Mucosa of rectum (tissue), 2 donors: ENCODE measurements around the gene RIPK4.
"Not testable (repeated sequence)": the region's sequence is repeated elsewhere in the genome, so short reads cannot be mapped to it uniquely, and the experiment has no call there.

Experiments
- H3K27ac ChIP-seq, 2 donors: one replicate each; pipeline ENCODE4 v1.7.0; 2013; ENCODE audit warnings: inconsistent platforms in 2 of 2, low read depth in 2 of 2, low read length in 2 of 2
- H3K27me3 ChIP-seq, 2 donors: one replicate each; pipeline ENCODE4 v1.7.0; 2013; ENCODE audit warnings: low read length in 2 of 2; ENCODE audit not compliant: control insufficient read depth in 2 of 2, insufficient read depth in 2 of 2
- H3K36me3 ChIP-seq, 2 donors: one replicate each; pipeline ENCODE4 v1.7.0; 2013; ENCODE audit warnings: low read length in 2 of 2; ENCODE audit not compliant: control insufficient read depth in 2 of 2, insufficient read depth in 2 of 2
- H3K4me1 ChIP-seq, 2 donors: one replicate each; pipeline ENCODE4 v1.7.0; 2013; ENCODE audit warnings: low read length in 2 of 2, mild to moderate bottlenecking in 1 of 2; ENCODE audit not compliant: control insufficient read depth in 2 of 2, insufficient read depth in 2 of 2
- H3K4me3 ChIP-seq, 2 donors: one replicate each; pipeline ENCODE4 v1.7.0; 2013; ENCODE audit warnings: low read length in 2 of 2
- H3K9ac ChIP-seq, 2 donors: one replicate each; pipeline ENCODE4 v1.7.0; 2013; ENCODE audit warnings: low read length in 2 of 2, low read depth in 1 of 2, mild to moderate bottlenecking in 1 of 2
- H3K9me3 ChIP-seq, 2 donors: one replicate each; pipeline ENCODE4 v1.7.0; 2013; ENCODE audit warnings: low read length in 2 of 2; ENCODE audit not compliant: control insufficient read depth in 2 of 2
- donor health status: healthy.
- donor health status: Normal muscosa, but diverticular disease.

The RIPK4 gene

GRCh38 chr21:41701749-41702148 is 65.1 kb downstream of the RIPK4 start:
- H3K4me3 ChIP-seq = no peak overlapping the region
- no peaks in the 10 kb centered on the region for H3K27me3 ChIP-seq
- H3K27ac ChIP-seq = no peak overlapping the region
- H3K4me1 ChIP-seq = peaks cover 33 to 43% of the 10 kb centered on the region in 2 donors
- H3K9me3 ChIP-seq = no peaks in the 10 kb centered on the region
- H3K36me3 ChIP-seq = no peaks in the 10 kb centered on the region
- no peak overlapping the region for H3K9ac ChIP-seq

GRCh38 chr21:41699311-41699710 is 67.5 kb downstream of the RIPK4 start:
- Histone ChIP-seq H3K27ac (no peak overlapping the region), H3K9ac (no peak overlapping the region), H3K27me3 (no peaks in the 10 kb centered on the region), H3K4me1 (peaks cover 12 to 19% of the 10 kb centered on the region in 2 donors), H3K9me3 (no peaks in the 10 kb centered on the region), H3K36me3 (no peaks in the 10 kb centered on the region), H3K4me3 (no peak overlapping the region)

- no peaks in the 10 kb centered on the region for H3K36me3 ChIP-seq
- H3K27ac ChIP-seq = no peak overlapping the region
- no peaks in the 10 kb centered on the region for H3K9me3 ChIP-seq
- H3K9ac ChIP-seq = no peak overlapping the region
- no peaks in the 10 kb centered on the region for H3K27me3 ChIP-seq
- H3K4me3 ChIP-seq = no peak overlapping the region
- H3K4me1 ChIP-seq = peaks cover 8 to 9% of the 10 kb centered on the region in 2 donors
Observed at GRCh38 chr21:41698071-41698470, 68.8 kb downstream of the RIPK4 start.

GRCh38 chr21:41695513-41695912 is 71.3 kb downstream of the RIPK4 start:
- Histone ChIP-seq H3K4me1 (no peaks in the 10 kb centered on the region), H3K27ac (no peak overlapping the region), H3K9me3 (no peaks in the 10 kb centered on the region), H3K36me3 (no peaks in the 10 kb centered on the region), H3K27me3 (peaks cover 1 to 3% of the 10 kb centered on the region in 2 donors), H3K4me3 (no peak overlapping the region), H3K9ac (no peak overlapping the region)

GRCh38 chr21:41694042-41694441 is 72.8 kb downstream of the RIPK4 start:
- H3K4me3 ChIP-seq, H3K9ac ChIP-seq, H3K36me3 ChIP-seq, H3K4me1 ChIP-seq, H3K27me3 ChIP-seq, H3K9me3 ChIP-seq, H3K27ac ChIP-seq: not testable (repeated sequence)

GRCh38 chr21:41692185-41692565 is 74.7 kb downstream of the RIPK4 start:
- Histone ChIP-seq H3K27ac (no peak overlapping the region), H3K9ac (no peak overlapping the region), H3K27me3 (peaks cover 1 to 3% of the 10 kb centered on the region in 2 donors), H3K4me1 (peaks cover 0 to 7% of the 10 kb centered on the region in 2 donors), H3K4me3 (no peak overlapping the region), H3K9me3 (no peaks in the 10 kb centered on the region), H3K36me3 (no peaks in the 10 kb centered on the region)

GRCh38 chr21:41691205-41692184 is 75.4 kb downstream of the RIPK4 start:
- Histone ChIP-seq H3K27ac (no peak overlapping the region), H3K9ac (no peak overlapping the region), H3K4me1 (peaks cover 0 to 10% of the 10 kb centered on the region in 2 donors), H3K27me3 (peaks cover 1 to 3% of the 10 kb centered on the region in 2 donors), H3K9me3 (no peaks in the 10 kb centered on the region), H3K4me3 (no peak overlapping the region), H3K36me3 (no peaks in the 10 kb centered on the region)
